Stimulated activated CD4-positive, alpha-beta T cell treated with anti-CD3 and anti-CD28 coated beads, Interleukin-15, amount 100 ng/mL, for 24 hours (primary cell): Measurements from ENCODE around the gene CHST8.

ENCODE experiments used
- DNase-seq: peaks from one replicate; pipeline ENCODE4 v3.0.0-alpha.2; 2020

Gene CHST8

DNA sequence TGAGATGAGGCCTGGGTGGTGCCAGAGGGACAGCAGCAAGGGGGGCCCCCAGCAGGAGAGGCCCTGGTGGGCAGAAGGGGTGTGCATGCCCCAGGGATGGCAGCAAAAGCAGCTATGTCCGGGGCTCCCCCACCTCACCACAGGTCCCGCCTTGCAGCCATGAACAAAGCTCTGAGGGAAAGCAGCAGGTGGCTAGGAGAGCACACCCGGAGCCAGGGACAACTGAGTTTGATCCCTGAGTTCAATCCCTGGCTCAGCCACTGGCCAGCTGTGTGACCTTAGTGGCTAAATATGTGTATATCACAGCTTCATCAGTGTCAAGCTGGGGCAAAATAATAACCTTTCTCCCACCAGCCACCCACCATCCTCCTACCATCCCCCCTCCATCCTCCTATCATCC lies 127.3 kb downstream of the CHST8 start:
- no peak for DNase-seq

DNA sequence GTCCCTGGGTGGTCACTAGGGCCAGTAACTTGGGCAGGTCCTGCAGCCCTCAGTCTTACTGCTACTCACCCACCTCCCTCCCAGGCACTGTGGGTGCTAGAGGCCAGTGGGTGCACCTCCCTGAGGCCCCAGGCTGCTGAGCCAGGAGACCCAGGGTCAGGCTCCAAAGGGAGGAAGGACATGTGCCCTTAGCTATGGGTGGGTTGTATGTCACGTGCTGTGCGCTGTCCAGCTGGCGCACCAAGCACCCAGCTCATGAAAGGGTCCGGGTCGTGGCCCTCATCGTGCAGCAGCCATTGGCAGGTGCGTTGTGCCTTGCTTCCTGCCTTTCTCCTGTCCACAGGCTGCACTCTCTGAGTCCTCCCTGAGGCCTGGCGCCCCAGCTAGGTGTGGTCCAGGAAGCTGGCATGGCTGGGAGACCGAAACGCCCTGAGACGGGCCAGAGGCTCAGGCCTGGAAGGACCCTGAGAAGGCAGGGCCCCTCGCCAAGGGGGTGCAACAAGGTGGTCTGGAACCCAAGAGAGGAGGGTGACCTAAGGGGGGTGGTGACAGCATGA lies 127.9 kb downstream of the CHST8 start:
- DNase-seq, result no peak

DNA sequence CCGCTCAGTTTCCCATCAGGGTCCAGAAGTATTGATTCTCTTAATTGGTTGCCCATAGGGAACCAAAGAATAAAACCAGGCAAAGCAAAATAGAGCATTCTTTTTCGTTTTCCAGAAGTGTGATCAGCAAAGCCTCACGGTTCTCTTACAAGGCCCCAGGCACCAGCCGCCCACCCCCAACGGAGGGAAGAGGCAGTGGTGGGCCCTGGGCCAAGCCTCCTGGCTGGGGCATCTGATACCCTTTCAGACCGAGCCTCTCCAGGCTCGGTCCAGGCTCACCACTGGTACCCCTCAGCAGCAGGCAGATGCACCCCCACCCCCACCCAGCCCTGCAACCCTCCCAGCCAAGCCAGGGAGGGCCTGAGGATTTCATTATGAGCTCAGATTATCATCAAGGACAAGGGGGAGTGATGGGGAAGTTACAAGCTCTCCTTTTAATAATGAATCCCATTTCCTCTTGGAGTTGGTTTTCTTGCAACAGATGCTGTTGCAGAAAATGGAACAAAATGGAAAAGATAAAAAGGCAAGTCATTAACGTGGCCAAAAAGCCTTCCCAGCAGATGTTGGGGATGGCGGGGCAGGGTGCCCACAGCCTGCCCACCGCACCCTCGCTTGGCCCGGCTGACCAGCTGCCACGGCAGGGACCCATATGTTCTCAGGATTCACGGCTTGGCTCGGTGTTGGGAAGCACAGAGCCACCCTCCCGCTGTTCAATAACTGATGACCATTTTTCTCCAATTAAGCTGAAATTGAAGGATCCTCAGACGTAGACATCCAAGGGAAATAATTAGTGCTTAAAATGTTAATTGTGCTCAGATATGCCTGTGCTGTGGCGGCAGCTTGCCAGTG lies 129.1 kb downstream of the CHST8 start:
- DNase-seq, result no peak

DNA sequence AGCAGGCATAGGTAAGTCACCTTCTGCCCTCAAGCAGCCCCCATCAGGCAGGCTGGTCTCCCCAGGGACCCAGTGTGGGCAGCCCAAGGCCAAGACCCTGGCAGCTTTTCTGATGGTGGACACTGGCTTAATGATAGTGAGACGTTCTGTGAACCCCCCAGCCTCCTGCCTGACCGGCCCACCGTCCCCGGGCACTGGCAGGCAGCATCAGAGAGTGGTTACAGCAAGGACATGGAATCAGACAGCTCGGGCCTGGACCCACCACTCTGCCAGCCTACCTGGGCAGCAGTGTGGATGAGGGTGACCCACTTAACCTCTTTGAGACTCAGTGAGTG lies 129.7 kb downstream of the CHST8 start:
- DNase-seq, result no peak

DNA sequence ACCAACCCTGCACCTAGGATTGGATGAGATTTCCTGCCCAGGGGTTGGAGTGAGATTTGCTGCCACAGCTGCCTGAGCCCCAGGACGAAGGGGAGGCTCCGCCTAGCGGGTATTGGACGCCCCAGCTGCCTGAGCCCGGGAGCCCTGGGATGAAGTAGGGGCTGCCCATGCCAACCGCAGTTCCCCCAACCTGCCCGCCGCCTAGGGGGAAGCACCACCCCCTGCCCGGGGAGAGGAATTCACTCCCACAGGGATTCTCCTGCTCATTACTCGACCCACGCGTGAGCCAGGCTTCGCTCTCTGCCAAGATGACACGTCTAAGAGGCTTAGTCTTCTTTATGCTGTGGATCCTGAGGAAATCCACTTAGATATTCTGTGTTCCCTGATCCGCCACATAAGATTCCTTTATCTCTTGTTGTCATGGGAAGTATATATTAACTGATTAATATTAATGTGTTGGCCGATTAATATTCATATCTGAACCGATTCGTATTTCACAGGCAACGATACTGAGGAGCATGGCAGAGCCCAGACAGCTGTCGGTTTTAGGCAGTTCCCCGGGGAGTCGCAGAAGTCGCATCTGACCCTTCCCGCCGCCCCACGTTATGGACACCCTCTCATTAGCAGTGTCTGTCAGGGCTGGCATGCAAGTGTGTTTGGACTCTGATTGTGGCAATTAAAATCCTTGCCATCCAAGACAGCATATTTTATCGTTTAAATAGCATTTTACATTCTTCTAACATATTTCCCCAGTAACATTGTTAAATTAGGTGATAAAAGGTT lies 130.5 kb downstream of the CHST8 start:
- no peak for DNase-seq

DNA sequence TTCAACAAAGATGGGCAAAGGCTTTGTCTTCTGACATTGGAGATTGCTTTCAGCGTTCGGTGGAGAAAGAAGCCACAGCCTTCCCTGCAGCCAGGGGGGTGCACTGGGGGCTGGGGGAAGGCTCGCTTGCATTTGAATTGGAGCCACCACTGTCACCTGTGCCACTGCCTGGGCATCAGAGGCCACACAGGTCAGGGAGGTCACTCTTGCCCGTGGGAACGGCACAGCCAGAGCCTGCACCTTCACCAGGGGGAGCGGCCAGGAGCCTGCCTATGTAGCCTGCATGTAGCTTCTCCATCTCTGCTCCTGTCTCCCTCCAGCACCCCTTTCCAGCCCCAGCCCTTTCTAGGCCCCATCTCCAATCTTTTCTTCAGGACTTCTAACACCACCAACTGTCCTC lies 131.2 kb downstream of the CHST8 start:
- DNase-seq, result no peak

DNA sequence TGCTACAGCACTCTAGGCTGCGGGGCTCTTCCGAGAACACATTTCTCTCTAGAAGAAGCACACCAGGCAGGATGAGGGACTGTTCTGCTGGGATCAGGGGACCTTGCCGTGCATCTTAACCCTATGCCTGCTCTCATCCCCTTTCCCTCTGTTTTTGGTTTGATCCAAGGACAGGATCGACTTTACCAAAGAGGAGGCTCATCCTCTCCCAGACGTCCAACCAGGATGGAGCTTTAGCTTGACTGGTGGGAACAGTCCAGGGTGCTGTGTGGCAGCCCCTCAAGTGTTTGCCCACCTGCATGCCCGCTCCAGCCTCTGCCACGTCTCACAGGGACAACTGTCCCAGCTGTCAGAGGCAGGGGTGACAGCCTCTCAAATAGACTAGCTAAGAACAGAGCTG lies 132.6 kb downstream of the CHST8 start:
- DNase-seq, result no peak

DNA sequence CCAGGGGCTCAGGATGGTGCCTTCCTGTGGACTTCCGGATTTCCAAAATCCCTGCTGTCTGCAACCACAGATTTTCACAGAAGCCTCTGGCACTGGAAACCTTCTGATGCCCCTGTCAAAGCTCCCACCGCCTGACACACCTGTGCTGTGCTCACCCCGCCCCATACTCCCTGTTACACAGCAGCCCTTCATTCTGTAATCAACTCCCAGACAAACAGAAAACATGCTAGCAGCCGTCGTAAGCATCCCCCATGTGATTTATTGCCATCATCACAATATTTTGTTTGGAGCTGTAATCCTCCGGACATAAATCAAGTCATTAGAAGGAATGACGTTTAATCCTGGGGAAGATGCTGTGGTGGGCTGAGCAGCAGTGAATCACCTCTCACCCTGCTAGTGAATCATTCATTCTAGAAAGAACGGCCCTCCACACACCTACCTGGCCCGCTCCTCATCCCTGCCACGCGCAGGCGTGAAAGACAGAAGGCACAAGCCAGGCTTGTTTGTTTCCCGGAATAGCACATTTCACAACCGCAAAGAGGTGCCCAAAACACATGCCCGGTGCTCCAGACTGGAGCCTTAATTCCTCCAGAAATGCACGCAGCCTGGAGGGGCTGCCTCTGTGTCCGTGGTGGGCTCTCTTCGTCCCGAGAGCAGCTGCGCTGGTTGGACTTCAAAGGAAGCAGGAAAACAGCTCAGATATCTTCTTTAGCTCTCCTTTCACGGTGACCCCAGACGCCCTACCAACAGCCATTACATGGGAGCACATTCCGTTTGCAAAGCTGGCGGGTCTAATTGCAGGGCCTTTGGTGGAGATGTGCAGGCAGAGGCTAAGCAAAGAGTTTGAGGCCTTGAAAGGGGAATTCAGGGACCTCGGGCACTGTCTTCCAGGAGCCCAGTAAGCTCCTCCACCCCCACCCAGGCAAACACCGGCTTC lies 133.6 kb downstream of the CHST8 start:
- DNase-seq, result no peak

DNA sequence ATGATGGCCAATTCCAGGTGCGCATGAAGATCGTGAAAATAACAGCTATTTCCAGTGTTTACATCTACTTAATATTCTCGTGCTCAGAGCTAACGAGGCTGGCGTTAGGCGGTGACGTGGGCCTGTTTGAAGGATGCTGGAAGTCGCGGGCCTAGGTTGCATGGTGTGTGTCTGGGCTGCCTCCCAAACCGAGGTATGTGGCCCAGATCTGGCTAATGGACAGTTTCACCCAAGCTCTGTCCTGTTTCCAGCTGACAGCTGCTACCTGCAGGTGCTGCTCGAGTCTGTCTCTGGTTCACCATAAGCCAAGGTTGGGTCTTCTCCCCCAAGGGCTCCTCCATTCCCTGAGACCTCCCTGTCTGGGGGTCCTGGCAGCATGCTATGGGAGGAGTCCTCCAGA lies 134.4 kb downstream of the CHST8 start:
- no peak for DNase-seq

DNA sequence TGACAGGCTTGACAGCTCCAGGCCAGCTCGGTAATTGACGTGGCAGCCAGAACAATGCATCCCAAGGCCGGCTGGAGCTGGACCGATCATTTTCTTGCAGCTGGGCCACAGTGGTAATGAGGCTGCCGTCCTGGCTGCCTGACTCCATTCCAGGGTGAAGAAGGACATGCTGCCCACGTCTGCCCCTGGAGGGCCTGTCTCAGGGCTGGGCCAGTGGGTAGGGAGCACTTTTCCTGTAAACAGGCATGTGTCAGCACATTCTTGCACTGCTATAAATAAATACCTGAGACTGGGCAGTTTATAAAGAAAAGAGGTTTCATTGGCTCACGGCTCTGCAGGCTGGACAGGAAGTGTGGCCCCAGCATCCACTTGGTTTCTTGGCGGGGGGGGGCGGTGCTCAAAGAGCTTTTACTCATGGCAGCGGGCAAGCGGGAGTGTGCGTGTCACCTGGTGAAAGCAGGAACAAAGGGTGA lies 136.8 kb downstream of the CHST8 start:
- DNase-seq, result no peak

DNA sequence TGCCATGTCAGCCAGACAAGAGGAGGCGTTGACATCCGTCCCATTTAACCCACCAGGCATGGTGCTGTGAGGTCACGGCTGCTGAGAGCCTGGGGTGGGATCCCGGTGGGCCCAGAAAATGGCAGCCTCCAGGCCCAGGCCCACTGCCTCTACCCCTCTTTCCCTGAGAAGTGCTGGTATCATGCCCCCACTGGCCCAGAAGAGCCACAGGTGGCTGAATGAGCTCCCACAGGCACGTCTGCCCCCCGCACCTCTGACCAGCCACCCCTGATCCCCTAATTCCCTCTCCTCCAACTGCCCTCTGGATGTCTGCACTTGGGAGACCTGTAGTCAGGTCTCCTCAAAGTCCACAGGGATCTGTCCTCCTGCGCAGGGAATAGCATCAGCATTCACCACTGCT lies 137.6 kb downstream of the CHST8 start:
- DNase-seq, result no peak

DNA sequence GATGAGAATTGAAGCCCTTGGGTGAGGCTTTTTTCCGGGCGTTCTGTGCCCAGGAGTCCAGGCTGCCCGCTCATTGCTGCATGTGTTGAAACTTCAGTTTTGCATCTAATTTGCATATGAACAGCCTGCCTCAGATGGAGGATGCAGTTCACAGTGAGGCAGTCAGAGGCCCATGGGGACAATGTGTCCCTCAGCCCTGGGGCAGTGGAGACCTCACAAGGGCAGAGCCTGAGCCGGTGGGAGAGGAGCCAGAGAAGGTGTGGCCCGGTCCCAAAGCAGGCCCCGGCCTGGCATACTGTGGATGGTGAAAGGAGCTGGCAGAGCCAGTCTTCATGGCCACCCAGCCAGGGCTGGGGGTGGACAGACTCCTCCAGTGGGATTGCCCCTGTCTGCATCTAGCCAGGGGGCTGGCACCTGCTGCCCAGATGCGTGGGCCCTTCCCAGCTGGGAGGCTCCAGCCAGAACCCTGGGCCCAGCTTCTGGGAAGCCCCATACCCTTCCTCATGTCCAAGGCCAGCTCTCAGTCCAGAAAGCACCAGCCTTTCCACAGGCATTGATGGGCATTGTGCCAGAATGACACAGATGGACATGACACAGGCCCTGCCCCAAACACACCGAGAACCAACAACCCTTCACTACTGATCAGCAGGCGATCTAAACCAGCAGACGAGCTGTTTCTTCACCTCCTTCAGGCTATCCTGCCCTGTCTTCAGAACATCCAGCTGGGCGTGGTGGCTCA lies 142.0 kb downstream of the CHST8 start:
- DNase-seq, result no peak

DNA sequence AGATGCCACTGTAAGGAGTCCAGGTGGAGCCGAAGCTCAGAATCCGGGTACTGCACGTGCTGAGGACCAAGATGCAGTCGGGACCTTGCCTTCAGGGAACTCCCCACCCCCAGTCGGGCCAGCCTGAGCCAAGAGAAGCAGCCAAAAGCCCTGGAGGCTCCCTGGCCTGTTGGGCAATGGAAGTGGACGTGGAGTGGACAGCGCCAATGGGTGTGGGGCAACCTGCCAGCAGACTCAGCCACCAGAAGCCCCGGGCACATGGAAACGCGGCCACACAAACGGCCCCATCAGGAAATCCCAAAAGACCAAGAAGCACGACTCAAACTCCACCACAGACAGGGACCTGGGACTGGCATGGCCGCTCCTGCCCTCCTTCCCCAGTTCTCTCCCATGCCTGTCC lies 144.9 kb downstream of the CHST8 start:
- DNase-seq, result no peak

DNA sequence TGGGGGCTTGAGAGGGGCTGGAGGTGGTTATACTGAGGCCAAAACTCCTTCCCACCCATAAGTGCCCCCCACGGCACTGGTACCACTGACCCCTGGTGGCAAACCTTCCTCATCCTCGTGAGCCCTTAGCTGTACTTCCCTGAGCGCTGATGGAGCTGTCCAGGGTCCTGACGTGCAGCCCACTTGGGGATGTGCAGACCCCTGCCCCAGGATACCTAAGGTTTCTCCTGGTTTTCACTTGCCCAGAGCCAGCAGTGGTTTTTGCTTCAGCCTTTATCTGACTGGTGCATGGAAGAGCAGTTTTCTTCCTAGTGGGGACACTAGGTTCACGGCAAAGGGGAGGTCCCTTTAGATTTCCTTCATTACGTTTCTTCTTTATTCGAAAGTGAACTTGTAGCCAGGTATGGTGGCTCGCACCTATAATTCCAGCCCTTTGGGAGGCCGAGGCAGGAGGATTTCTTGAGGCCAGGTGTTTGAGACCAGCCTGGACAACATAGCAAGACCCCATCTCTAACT lies 146.2 kb downstream of the CHST8 start:
- peak; percentile 25 for DNase-seq

DNA sequence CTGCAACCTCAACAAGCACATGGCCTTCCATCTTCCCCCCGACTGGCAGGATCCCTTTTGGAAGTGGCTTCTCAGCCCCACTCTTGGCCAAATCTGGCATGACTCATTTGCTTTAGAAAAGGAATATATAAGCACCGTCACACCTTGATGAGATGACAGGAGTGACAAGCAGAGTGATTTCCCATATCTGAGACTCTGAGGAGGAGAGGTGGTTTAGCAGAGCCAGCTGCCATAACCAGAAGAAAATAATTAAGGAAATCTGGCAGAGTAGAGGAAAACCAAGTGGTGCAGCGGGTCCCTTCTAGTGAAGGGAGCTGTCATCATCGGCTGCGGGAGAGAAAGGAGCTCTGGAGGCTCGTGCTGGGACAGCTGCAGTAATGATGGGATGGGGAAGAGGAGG lies 147.5 kb downstream of the CHST8 start:
- no peak for DNase-seq

DNA sequence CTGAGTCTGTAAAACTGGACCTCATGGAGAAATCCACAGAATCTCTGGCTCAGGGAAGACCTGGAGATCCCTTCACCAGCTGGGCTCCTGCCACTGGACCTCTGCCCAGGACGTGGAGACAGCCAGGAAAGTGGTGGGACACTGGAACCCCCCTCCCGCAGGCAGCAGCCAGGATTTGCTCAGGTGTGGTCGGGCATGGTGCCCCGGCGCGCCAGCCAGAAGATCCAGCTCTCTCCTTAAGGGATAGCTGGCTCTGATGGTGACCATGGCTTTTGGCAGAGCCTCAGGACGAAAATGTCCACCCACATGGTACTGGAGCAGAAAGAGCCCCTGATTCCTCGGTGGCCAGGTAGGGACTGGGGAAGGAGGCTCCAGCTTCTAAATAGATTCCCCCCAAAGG lies 148.4 kb downstream of the CHST8 start:
- no peak for DNase-seq

DNA sequence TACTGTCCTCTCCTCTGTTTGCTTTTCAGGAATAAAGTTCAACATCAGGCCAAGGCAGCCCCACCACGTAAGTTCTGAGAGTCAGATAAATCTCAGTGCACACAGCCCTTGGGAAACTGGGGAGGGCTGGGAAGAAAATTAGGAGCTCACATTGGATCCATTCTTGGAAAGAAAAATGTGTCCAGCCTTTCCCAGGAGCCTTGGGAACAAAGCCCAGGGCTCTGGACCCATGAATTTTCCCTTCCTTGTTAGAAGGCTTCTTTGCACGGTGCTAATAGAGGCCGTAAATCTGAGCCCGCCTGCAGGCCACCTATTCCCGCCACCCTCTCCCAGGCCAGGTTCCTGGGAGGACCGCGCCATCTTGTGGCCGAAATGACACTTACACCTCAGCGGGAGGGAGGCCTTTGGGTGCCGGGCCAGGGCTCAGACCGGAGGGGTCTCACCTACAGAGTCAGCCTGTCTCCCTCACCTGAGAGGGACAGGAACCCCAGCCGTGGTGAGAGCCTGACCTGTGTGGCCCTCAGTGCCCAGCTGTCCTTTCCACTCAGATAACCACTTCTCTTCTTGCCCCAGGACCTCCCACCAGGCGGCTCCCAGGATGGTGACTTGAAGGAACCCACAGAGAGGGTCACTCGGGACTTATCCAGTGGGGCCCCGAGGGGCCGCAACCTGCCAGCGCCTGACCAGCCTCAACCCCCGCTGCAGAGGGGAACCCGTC lies 149.8 kb downstream of the CHST8 start:
- peak; percentile 79 for DNase-seq

DNA sequence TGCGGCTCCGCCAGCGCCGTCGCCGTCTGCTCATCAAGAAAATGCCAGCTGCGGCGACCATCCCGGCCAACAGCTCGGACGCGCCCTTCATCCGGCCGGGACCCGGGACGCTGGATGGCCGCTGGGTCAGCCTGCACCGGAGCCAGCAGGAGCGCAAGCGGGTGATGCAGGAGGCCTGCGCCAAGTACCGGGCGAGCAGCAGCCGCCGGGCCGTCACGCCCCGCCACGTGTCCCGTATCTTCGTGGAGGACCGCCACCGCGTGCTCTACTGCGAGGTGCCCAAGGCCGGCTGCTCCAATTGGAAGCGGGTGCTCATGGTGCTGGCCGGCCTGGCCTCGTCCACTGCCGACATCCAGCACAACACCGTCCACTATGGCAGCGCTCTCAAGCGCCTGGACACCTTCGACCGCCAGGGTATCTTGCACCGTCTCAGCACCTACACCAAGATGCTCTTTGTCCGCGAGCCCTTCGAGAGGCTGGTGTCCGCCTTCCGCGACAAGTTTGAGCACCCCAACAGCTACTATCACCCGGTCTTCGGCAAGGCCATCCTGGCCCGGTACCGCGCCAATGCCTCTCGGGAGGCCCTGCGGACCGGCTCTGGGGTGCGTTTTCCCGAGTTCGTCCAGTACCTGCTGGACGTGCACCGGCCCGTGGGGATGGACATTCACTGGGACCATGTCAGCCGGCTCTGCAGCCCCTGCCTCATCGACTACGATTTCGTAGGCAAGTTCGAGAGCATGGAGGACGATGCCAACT lies 150.5 kb downstream of the CHST8 start:
- no peak for DNase-seq

DNA sequence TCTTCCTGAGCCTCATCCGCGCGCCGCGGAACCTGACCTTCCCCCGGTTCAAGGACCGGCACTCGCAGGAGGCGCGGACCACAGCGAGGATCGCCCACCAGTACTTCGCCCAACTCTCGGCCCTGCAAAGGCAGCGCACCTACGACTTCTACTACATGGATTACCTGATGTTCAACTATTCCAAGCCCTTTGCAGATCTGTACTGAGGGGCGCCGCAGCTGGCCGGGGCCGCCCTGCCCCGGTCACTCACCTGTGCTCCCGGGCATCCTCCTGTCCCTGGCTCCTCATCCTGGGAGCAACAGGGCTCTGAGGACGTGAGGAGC lies 151.1 kb downstream of the CHST8 start:
- no peak for DNase-seq
